GM18511 (cell line): ENCODE data around the gene PSMG4.

ENCODE experiments used
- ATAC-seq: cut with Tn5 transposase; IDR thresholded peaks from one replicate; pipeline ENCODE4 v1.9.1; 2021; ENCODE audit warnings: mild to moderate bottlenecking, moderate library complexity; ENCODE audit not compliant: unreplicated experiment

PSMG4 gene

GRCh38 chr6:3305216-3305565, 46.4 kb downstream of the PSMG4 start:
- ATAC-seq: no peak

GRCh38 chr6:3305831-3306230, 47.1 kb downstream of the PSMG4 start:
- no peak for ATAC-seq

GRCh38 chr6:3306848-3307247, 48.1 kb downstream of the PSMG4 start:
- ATAC-seq: no peak

- ATAC-seq: no peak
Measured at GRCh38 chr6:3307436-3307835, 48.7 kb downstream of the PSMG4 start.

- no peak for ATAC-seq
Measured at GRCh38 chr6:3308106-3308505, 49.4 kb downstream of the PSMG4 start.

- no peak for ATAC-seq
Measured at GRCh38 chr6:3309391-3310050, 50.8 kb downstream of the PSMG4 start.

GRCh38 chr6:3310051-3310448, 51.3 kb downstream of the PSMG4 start:
- no peak for ATAC-seq

- ATAC-seq: no peak
Measured at GRCh38 chr6:3310703-3311102, 52.0 kb downstream of the PSMG4 start.

GRCh38 chr6:3311826-3312225, 53.1 kb downstream of the PSMG4 start:
- no peak for ATAC-seq

- no peak for ATAC-seq
Measured at GRCh38 chr6:3312604-3313231, 54.0 kb downstream of the PSMG4 start.

- no peak for ATAC-seq
Measured at GRCh38 chr6:3314176-3314575, 55.4 kb downstream of the PSMG4 start.

GRCh38 chr6:3314621-3315467, 56.1 kb downstream of the PSMG4 start:
- no peak for ATAC-seq

GRCh38 chr6:3315841-3316240, 57.1 kb downstream of the PSMG4 start:
- no peak for ATAC-seq

GRCh38 chr6:3316331-3316730, 57.6 kb downstream of the PSMG4 start:
- no peak for ATAC-seq

GRCh38 chr6:3316818-3317217, 58.1 kb downstream of the PSMG4 start:
- ATAC-seq: no peak
